VCaP (cell line): ENCODE data around the gene MLST8.

Source experiments
- H3K27ac ChIP-seq: fragments of 450-650 bp; 2 replicates; pipeline ENCODE4 v1.5.1; 2017
- CTCF ChIP-seq: fragments of 450-650 bp; conservative IDR thresholded peaks from 2 replicates; pipeline ENCODE4 v1.5.1; 2017; ENCODE audit warnings: mild to moderate bottlenecking, moderate library complexity

Gene MLST8

DNA sequence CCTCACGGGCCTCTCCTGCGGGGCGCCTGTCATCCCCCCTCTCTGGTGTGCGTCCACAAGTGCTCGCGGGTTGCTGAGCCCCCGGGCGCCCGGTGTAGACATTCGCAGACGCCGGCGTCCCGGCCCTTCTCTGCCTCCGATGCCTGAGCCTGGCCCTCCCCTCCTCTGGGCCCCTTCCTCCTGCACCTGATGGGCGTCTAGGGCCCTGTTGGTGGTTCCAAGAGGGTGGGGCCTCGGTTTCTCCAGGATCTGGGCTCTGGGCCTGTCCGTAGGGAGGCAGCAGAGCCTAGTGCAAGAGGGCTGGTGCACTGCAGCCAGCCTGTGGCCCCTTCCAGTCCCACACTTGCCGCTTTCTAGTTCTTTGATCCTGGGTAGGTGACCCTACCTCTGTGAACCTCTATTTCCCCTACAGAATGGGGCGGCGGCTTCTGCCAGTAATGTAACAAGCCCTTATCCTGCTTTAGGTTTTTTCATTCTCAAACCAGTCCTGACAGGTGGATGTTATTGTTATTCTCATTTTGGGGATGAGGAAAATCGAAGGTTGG lies 18.8 kb downstream of the MLST8 start:
- peak overlapping the region; percentile 80 for H3K27ac ChIP-seq
- TF ChIP-seq CTCF: no peak

GRCh38 chr16:2226245-2226793 lies 21.1 kb downstream of the MLST8 start:
- no peak for TF ChIP-seq CTCF
- H3K27ac ChIP-seq: peak overlapping the region; percentile 26

GRCh38 chr16:2226918-2227317 lies 21.7 kb downstream of the MLST8 start:
- no peak for TF ChIP-seq CTCF
- H3K27ac ChIP-seq: peak overlapping the region; percentile 26

- TF ChIP-seq CTCF: no peak
Observed at GRCh38 chr16:2228161-2228824, 23.0 kb downstream of the MLST8 start.

DNA sequence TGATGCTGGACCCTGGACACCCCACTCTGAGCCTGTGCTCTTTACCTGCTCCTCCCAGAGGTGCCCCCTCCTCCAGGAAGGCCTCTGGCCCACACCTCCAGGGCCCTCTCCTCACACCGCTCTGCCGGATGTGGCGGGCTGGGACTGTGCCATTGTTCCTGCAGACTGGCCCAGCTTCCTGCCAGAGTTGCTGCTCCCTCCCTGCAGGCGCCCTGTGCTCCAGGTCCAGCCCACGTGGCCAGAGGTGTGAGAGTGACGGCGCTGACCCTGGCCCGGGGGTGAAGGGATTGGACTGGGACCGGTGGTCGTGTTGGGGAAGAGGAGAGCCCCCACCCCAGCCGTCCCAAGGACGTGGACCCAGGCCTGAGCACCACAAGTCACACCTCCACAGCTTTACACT lies 23.8 kb downstream of the MLST8 start:
- H3K27ac ChIP-seq: no peak overlapping the region
- TF ChIP-seq CTCF: no peak

More at GRCh38 chr16:2228161-2228824, 23.0 kb downstream of the MLST8 start:
- no peak overlapping the region for H3K27ac ChIP-seq

GRCh38 chr16:2229632-2230250 lies 24.5 kb downstream of the MLST8 start:
- H3K27ac ChIP-seq: no peak overlapping the region
- TF ChIP-seq CTCF: no peak

- no peak overlapping the region for H3K27ac ChIP-seq
- no peak for TF ChIP-seq CTCF
Observed at GRCh38 chr16:2230376-2230775, 25.1 kb downstream of the MLST8 start.
